ENCODE measurements around the gene ZDHHC6.
A peak's percentile ranks its signal among the peaks of the same experiment; 100 is the strongest.
"Not testable (repeated sequence)": the region's sequence is repeated elsewhere in the genome, so short reads cannot be mapped to it uniquely, and the experiment has no call there.

Gene ZDHHC6

GRCh38 chr10:112446055-112446854 lies 459 bp downstream of the ZDHHC6 start:
- peak; percentile 15 for DNase-seq

- DNase-seq = no peak
Observed at GRCh38 chr10:112442063-112442462, 4.7 kb downstream of the ZDHHC6 start.

- no peak for DNase-seq
Observed at GRCh38 chr10:112441520-112441919, 5.2 kb downstream of the ZDHHC6 start.

- no peak for DNase-seq
Observed at GRCh38 chr10:112438356-112438755, 8.4 kb downstream of the ZDHHC6 start.

- peak; percentile 22 for DNase-seq
Observed at GRCh38 chr10:112434988-112435619, 11.6 kb downstream of the ZDHHC6 start.

- DNase-seq = no peak
Observed at GRCh38 chr10:112433136-112433535, 13.6 kb downstream of the ZDHHC6 start.

- DNase-seq = no peak
Observed at GRCh38 chr10:112429654-112430230, 17.0 kb downstream of the ZDHHC6 start.

GRCh38 chr10:112429147-112429546 lies 17.6 kb downstream of the ZDHHC6 start:
- no peak for DNase-seq

- no peak for DNase-seq
Observed at GRCh38 chr10:112426111-112426510, 20.6 kb downstream of the ZDHHC6 start.

GRCh38 chr10:112424651-112425050 lies 22.1 kb downstream of the ZDHHC6 start:
- DNase-seq = no peak

- DNase-seq = no peak
Observed at GRCh38 chr10:112421731-112422130, 25.0 kb downstream of the ZDHHC6 start.

GRCh38 chr10:112412696-112413095 lies 34.0 kb downstream of the ZDHHC6 start:
- no peak for DNase-seq

GRCh38 chr10:112409755-112410154 lies 37.0 kb downstream of the ZDHHC6 start:
- DNase-seq = no peak

GRCh38 chr10:112409299-112409698 lies 37.4 kb downstream of the ZDHHC6 start:
- no peak for DNase-seq

- no peak for DNase-seq
Observed at GRCh38 chr10:112407696-112408095, 39.0 kb downstream of the ZDHHC6 start.

- DNase-seq = not testable (repeated sequence)
Observed at GRCh38 chr10:112406806-112407205, 39.9 kb downstream of the ZDHHC6 start.

GRCh38 chr10:112404617-112405016 lies 42.1 kb downstream of the ZDHHC6 start:
- no peak for DNase-seq

- no peak for DNase-seq
Observed at GRCh38 chr10:112402917-112403316, 43.8 kb downstream of the ZDHHC6 start.

- DNase-seq = no peak
Observed at GRCh38 chr10:112397592-112397991, 49.1 kb downstream of the ZDHHC6 start.

GRCh38 chr10:112395809-112396530 lies 50.7 kb downstream of the ZDHHC6 start:
- no peak for DNase-seq

GRCh38 chr10:112394475-112394875 lies 52.2 kb downstream of the ZDHHC6 start:
- DNase-seq = no peak

- DNase-seq = no peak
Observed at GRCh38 chr10:112393827-112394226, 52.9 kb downstream of the ZDHHC6 start.

- DNase-seq = no peak
Observed at GRCh38 chr10:112393341-112393740, 53.4 kb downstream of the ZDHHC6 start.
